ENCODE results near the gene COG4. TPM values are rescaled to one million over a fixed set of nuclear protein-coding genes. Genes with fewer than 3 reads are reported as not detected.
A peak's percentile ranks its signal among the peaks of the same experiment; 100 is the strongest.
"Not testable (repeated sequence)": the region's sequence is repeated elsewhere in the genome, so short reads cannot be mapped to it uniquely, and the experiment has no call there.

Gene COG4
- total RNA-seq, 1 experiment from 2014 or later, result 107 TPM

GRCh38 chr16:70529954-70530353, 6.6 kb upstream of the COG4 start:
- in situ Hi-C loops (cut with HindIII; ENCODE audit: low pct_unique_long_range_greater_than_20kb, low sequenced_read_pairs); DNase-seq (ENCODE audit: low read depth): not testable (repeated sequence)

GRCh38 chr16:70529051-70529777, 5.9 kb upstream of the COG4 start:
- in situ Hi-C loops (cut with HindIII; ENCODE audit: low pct_unique_long_range_greater_than_20kb, low sequenced_read_pairs), result no loop called here
- DNase-seq (ENCODE audit: low read depth), result peak; percentile 28

DNA sequence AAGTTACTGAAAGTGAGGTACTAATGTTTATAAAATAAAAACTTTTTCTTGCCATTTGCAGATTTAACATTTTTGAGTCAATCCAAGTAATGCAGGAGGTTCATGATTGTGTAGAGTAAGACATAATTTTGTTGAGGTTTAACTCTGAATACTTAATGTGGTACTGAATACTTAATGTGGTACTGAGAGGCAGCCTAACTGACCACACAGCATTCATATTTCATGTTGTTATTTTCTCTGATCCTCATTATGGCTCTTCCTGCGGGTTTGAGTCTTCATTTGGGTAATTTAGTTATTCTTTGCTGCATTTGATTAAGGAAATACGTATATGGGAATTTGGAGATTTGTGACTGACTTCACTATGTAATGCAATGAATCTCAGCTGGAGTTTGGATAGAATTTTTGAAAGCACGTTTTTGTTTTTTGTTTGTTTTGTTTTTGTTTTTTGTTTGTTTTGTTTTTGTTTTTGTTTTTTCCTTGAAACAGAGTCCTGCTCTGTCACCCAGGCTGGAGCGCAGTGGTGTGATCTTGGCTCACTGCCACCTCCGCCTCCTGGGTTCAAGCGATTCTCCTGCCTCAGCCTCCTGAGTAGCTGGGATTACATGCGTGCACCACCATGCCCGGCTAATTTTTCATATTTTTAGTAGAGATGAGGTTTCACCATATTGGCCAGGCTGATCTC, 4.1 kb upstream of the COG4 start:
- DNase-seq (ENCODE audit: low read depth), result no peak
- in situ Hi-C loops (cut with HindIII; ENCODE audit: low pct_unique_long_range_greater_than_20kb, low sequenced_read_pairs), result no loop called here

DNA sequence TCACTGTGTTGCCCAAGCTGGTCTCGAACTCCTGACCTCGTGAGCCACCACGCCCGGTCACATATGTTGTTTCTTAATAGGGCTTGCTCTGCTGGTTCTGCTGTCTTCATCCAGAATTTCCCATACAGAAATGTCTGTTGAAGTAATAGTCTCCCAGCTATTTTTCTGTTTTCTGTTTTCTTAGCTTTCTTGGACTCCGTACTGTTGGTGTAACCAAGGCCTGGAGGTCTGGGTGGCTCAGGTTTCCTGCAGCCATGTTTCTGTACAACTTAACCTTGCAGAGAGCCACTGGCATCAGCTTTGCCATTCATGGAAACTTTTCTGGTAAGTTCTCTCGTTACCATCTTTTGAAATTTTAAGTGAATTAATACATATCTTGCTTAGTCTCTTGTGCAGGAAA, 3.0 kb upstream of the COG4 start:
- in situ Hi-C loops (cut with HindIII; ENCODE audit: low pct_unique_long_range_greater_than_20kb, low sequenced_read_pairs), result no loop called here
- DNase-seq (ENCODE audit: low read depth), result no peak

DNA sequence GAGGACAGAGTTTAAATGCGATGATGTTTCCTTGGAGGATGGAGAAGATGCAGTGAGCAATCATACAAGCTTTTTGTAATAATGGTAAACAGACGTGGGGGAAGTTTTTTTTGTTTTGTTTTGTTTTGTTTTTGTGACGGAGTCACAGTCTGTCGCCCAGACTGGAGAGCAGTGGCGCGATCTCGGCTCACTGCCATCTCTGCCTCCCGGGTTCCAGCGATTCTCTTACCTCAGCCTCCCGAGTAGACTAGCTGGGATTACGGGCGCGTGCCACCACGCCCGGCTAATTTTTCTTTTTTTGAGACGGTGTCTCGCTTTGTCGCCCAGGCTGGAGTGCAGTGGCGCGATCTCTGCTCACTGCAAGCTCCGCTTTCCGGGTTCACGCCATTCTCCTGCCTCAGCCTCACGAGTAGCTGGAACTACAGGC, 1.1 kb upstream of the COG4 start:
- in situ Hi-C loops (cut with HindIII; ENCODE audit: low pct_unique_long_range_greater_than_20kb, low sequenced_read_pairs); DNase-seq (ENCODE audit: low read depth): not testable (repeated sequence)

DNA sequence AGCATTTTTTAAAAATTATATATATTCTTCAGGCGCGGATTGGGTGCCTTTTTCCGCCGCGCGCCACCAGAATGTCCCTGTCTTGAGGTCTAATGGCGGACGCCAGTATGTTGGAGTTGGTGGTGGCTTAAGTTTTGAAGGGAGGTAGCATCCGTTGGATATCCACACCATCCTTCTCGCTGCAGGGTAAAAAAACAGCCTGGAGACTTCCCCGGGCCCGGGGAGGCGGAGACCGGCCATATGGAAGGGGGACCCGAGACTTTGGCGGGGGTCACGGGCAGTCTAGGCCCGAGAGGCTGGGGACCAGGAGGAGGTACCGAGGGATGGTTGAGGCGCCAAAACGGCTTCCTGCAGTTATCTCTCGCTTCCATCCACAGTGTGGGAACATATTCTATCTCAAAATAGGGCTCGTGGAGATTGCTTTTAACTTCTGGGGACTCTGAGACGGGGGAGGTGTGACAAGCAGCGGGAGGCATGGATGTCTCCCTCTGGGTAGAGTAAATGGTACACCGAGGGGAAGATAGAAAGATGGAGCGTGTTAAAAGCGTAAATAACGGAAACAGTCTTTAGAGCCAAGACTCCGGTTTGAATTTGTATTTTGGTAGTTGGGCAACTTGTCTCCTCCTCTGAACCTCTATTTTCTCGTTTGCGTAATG, 517 bp upstream of the COG4 start, which contains the start of gene SF3B3:
SF3B3 (plus strand) TSS at position 74 of the 656 bp plus-strand sequence. CDS start 2,841 bp downstream, outside the sequence.
- in situ Hi-C loops (cut with HindIII; ENCODE audit: low pct_unique_long_range_greater_than_20kb, low sequenced_read_pairs), result no loop called here
- peak; percentile 82 for DNase-seq (ENCODE audit: low read depth)

- in situ Hi-C loops (cut with HindIII; ENCODE audit: low pct_unique_long_range_greater_than_20kb, low sequenced_read_pairs), result no loop called here
- DNase-seq (ENCODE audit: low read depth), result no peak
Observed at GRCh38 chr16:70522216-70523075, 908 bp downstream of the COG4 start.

DNA sequence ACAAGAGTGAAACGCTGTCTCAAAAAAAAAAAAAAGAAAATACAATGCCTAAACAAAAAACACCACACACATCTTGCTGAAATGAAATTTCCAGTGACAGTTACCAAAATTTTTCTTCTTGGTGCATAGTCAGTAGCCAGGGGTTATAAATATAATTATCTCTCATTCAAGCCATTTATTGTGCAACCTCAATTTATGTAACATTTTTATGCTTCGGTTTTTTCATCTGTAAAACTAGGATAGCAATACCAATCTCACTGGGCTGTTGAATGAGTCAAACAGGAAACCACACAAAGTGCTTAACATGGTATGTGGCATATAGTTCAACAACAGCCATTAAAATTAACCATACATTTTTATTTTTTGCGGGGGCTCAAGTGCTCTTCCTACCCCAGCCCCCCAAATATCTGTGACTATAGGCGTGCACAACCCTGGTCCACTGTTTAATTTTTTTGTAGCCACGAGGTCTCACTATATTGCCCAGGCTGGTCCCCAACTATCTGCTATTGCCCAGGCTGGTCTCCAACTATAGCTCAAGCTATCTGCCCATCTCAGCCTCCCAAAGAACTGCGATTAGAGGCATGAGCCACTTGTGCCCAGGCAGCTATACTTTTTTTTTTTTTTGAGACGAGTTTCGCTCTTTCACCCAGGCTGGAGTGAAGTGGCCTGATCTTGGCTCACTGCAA, 2.6 kb downstream of the COG4 start:
- in situ Hi-C loops (cut with HindIII; ENCODE audit: low pct_unique_long_range_greater_than_20kb, low sequenced_read_pairs), result no loop called here
- no peak for DNase-seq (ENCODE audit: low read depth)

- in situ Hi-C loops (cut with HindIII; ENCODE audit: low pct_unique_long_range_greater_than_20kb, low sequenced_read_pairs), result no loop called here
- no peak for DNase-seq (ENCODE audit: low read depth)
Observed at GRCh38 chr16:70512456-70512855, 10.9 kb downstream of the COG4 start.

GRCh38 chr16:70511833-70512232, 11.5 kb downstream of the COG4 start:
- in situ Hi-C loops (cut with HindIII; ENCODE audit: low pct_unique_long_range_greater_than_20kb, low sequenced_read_pairs), result no loop called here
- DNase-seq (ENCODE audit: low read depth), result no peak

- DNase-seq (ENCODE audit: low read depth), result no peak
- in situ Hi-C loops (cut with HindIII; ENCODE audit: low pct_unique_long_range_greater_than_20kb, low sequenced_read_pairs), result no loop called here
Observed at GRCh38 chr16:70510216-70510615, 13.1 kb downstream of the COG4 start.

DNA sequence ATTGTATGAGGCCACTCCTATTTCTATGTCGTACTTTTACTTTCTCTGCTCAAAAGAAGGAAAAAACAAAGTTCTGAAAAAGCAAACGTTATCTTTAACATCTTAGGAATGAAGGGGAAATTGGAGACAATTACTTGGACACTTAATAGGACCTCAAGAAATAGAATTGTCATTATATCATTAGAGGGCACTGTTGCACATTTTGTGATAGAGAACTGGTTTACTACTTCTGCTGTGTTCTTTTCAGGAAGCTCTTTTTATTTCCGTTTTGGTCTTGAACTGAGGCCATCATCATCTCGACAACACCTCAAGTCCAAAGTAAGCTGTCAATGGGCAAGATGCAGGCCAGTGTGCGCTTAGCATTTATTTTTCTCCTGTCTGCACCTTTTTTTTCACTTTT, 14.6 kb downstream of the COG4 start:
- no peak for DNase-seq (ENCODE audit: low read depth)
- in situ Hi-C loops (cut with HindIII; ENCODE audit: low pct_unique_long_range_greater_than_20kb, low sequenced_read_pairs), result no loop called here

DNA sequence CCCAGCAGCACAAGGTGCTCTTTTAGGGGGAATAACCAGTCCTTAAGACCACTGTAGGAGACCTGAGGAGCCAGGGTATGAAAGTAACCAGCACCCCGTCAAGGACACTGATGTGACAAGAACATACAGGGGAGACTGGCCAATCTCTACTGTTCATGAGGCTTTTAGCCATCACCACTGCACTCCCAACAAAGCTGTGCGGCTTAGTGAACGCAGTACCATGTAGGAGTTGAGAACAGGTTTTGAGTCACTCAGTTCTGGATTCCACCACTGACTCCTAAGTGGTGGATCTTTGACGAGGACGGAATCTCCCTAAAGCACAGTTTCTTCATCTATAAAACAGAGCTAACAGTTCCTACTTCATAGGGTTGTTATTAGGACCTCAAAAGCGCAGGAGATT, 26.8 kb downstream of the COG4 start:
- DNase-seq (ENCODE audit: low read depth), result no peak
- in situ Hi-C loops (cut with HindIII; ENCODE audit: low pct_unique_long_range_greater_than_20kb, low sequenced_read_pairs), result no loop called here

GRCh38 chr16:70495425-70496182, 27.8 kb downstream of the COG4 start:
- DNase-seq (ENCODE audit: low read depth), result no peak
- in situ Hi-C loops (cut with HindIII; ENCODE audit: low pct_unique_long_range_greater_than_20kb, low sequenced_read_pairs), result no loop called here

DNA sequence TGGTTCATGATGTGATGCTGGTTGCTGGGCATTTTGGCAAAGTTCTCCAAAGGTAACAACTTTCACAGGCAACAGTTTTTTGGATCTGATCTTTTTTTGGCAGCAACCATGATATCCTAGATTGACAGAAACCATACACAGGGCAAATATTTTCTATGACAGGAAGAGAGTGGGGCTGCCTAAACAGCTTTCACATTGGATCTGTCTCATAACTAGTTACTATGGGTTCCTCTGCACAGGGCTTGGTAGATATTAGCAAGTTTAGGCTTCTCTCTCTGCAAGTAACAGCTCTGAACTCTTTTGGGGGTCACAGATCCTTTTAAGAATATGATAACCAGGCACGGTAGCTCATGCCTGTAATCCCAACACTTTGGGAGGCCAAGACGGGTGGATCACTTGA, 28.6 kb downstream of the COG4 start:
- DNase-seq (ENCODE audit: low read depth), result no peak
- in situ Hi-C loops (cut with HindIII; ENCODE audit: low pct_unique_long_range_greater_than_20kb, low sequenced_read_pairs), result no loop called here

DNA sequence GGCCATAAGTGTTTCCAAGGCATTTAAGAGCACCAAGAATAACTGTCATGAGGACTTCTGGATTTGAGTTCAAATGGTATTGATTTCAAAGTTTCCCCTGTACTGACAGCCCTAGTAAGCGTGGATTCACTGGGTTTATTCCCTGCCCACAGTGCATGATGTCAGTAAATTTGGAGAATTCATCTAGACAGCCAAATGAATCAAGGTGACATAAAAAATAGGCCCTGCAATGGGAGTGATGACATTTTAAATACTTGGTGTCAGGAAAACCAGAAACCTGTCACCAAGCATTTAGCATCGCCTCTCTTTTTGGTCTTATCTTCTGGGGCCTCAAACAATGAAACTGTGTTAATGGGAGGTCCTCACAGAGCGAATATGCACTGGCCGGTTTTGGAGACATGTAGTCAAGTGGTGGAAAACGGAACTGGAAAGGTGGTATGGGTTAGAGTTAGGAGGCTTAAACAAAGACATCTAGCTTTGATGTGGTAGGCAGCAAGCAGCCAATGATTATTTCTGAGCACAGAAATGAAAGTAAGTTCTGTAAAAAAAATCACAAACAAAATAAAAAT, 29.1 kb downstream of the COG4 start:
- in situ Hi-C loops (cut with HindIII; ENCODE audit: low pct_unique_long_range_greater_than_20kb, low sequenced_read_pairs), result no loop called here

GRCh38 chr16:70493802-70494201, 29.6 kb downstream of the COG4 start:
- DNase-seq (ENCODE audit: low read depth), result no peak

More for the DNA sequence above, 29.1 kb downstream of the COG4 start:
- no peak for DNase-seq (ENCODE audit: low read depth)

More at GRCh38 chr16:70493802-70494201, 29.6 kb downstream of the COG4 start:
- in situ Hi-C loops (cut with HindIII; ENCODE audit: low pct_unique_long_range_greater_than_20kb, low sequenced_read_pairs), result no loop called here

All from Caki2 (cell line).